Stimulated activated CD8-positive, alpha-beta memory T cell treated with anti-CD3 and anti-CD28 coated beads, Interleukin-2, amount 100 ng/mL, for 48 hours (primary cell): ENCODE data around the gene ARNT2.

ENCODE experiments used
- DNase-seq, 2 donors: peaks; one replicate each; pipeline ENCODE4 v3.0.0-alpha.2; 2020; ENCODE audit warnings: low read depth in 2 of 2

The ARNT2 gene

DNA sequence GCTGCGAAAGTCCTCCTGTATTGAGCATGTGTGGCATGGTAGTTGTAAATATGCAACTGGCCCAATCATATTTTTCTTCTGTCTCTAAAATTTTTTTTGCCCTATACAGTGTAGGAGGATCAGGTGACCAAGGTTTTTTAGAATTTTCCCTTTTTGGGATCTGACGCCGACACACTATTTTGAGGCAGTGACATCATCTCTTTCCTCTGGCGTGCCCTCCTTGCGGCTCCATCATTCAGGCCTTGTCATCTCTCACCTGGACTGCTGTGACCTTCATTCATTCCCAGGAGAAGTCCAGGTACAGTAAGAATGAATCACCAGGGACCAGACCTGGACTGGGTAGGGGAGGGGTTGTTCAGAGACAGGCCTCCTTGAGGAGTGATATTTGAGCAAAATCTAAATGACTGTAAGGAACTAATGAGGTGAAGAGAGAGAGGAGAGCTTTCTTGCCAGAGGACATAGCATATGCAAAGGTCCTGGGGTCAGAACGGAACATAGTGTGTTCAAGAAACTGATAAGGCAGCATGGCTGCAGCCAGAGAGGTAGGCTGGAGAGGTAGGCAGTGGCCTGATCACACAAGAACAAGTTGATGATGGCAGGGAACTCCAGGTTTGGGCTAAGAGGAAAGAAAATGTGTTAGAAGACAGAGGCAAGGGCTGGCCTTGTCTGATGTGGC is 38.7 kb downstream of the ARNT2 start:
- DNase-seq: no peak

GRCh38 chr15:80444680-80445251 is 40.6 kb downstream of the ARNT2 start:
- DNase-seq: no peak

GRCh38 chr15:80445300-80446041 is 41.3 kb downstream of the ARNT2 start:
- DNase-seq: no peak

DNA sequence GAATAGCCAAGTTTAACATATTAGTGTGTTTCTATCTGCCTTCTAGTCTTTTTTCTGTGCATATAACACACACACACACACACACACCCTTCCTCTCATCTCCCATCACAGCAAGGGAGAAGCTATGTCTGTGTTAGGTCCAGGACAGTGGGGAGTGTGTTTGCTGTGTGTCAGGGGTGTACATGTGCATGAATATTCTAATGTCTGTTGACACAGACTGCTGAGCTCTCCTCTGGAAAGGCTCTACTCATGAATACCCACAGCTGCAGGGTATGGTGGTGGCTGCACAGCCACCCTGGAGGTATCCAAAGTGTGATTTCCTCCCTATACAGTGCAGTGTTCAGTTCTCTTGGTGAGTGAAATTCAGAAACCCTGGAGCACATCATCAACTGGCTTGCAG is 42.9 kb downstream of the ARNT2 start:
- no peak for DNase-seq

DNA sequence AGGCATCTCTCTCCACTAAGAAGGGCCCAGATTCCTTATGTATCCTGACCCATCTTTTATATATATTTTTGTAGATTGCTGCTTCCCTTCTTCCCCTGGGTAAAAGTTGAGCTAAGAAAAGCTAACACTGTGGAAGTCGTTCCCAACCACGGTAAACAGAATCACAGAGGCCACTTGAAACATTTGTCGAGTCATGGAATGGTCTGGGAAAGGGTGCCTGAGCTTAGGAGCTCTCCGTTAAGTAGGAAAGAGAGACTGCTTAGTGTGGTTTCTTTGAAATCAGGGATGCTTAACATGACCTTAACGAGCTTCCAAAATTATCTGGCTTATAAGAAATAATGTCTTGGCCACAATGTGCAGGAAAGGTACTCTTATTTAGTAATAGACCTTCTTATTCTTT is 45.6 kb downstream of the ARNT2 start:
- DNase-seq: no peak

DNA sequence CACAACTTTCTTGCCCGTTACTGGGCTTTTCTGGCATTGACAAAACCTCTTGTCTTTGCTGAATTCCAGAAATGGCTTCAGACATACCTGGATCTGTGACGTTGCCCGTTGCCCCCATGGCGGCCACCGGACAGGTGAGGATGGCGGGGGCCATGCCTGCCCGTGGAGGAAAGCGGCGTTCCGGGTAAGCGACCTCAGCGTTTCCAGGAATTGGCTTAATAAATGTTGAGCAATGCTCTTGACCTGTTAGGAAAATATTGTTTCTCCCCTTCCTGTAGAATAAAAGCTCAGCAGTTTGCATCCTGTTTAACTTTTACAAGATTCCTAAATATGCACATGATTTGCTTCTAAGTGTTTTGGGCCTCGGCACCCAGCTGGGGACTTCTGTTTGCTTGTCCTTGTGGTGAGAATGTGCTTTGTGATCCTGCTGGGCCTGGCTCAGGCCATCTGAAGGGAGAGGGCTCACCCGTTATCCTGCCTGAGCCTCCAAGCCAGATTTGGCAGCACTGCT is 46.7 kb downstream of the ARNT2 start:
- no peak for DNase-seq

DNA sequence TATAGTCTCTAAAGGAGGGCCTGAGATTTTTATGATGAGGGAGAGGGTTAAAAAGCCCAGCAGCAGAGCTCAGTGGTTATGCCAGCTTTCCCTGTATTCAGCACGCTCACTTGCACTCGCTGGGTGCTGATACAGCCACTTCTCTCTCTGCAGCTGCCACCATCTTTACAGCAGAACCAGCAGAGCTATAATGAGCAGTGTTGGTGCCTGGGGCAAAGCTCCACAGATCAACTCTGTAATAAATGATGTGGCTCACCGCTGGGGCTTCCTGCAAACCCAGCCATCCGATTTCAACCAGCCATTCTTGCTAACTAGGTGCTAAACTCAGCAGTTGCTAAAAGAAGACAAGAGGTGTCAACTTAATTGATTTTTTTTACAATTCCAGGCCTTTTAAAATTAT is 48.0 kb downstream of the ARNT2 start:
- DNase-seq: no peak

DNA sequence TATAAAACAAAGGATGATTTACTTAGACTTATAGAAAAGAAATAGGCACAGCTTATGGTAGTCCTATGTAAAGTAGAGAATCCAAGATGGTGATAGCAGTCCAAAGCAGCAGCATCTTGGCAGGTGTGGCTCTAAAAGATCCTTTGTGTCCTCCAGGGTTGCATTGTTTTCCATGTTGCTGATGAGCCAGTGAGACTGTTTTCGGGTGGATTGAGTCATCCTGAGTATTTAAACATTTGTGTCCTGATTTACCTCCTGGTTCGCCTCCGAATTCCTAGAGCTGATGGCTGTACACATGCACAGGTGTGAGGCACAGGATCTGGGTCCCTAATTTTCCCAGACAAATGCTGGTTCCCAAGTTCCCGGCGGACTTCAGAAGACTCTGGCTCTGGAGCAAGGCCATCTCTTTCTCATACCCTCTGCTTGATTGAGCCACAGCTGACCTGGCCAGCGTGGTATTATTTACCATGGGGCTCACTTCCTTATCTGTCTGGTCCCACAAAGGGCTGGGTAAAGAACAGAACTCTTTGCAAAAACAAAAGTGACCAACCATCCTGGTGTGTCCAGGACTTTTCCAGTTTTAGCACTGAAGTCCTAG is 51.0 kb downstream of the ARNT2 start:
- no peak for DNase-seq

GRCh38 chr15:80455668-80456442 is 51.7 kb downstream of the ARNT2 start:
- peak; percentile 6 to 16 for DNase-seq

DNA sequence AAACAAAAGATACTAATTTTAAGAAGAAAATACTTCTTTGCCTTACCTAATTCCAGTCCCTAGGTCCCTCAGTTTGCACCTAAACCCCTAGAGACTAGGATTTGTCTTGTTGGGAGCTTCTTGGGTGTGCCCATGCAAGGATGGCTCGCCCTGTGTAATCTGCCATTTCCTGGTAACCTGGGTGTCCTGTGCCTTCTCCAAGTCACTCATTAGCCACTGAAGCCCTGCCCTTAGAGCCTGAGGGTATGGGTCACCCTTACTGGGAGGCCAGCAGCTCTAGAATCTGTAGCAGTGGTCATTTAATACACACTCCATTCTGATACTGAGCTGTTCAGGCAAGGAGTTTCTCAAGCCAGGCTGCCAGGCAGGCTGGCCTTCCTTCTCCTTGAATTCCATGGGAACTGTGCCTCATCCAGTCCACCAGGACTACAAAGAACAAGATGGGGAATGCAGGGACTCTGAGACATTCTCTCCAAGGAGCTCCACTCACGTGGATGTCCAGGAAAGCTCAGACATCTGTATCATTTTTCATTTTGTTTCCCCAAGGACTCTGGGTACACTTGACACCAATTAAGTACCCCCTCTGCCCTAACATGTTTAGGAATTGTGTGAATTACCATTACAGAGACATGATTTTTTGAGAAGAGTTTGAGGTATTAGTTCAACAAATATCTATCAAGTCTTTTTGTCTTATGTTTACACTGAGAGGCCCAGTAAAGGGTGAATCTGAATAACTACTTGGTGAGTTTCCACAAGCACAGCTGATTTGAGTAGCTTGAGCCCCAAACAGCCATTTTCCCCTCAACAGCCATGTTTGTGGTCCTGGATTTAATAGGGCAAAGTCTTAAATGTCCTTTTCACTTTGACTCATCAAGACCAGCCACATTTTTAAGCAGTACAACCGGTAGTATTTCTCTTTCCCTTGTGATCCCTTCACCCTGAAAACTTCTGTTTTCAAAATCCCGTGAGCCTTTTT is 52.6 kb downstream of the ARNT2 start:
- DNase-seq: no peak

GRCh38 chr15:80457896-80458295 is 53.7 kb downstream of the ARNT2 start:
- DNase-seq: no peak

GRCh38 chr15:80458580-80458979 is 54.4 kb downstream of the ARNT2 start:
- no peak for DNase-seq

DNA sequence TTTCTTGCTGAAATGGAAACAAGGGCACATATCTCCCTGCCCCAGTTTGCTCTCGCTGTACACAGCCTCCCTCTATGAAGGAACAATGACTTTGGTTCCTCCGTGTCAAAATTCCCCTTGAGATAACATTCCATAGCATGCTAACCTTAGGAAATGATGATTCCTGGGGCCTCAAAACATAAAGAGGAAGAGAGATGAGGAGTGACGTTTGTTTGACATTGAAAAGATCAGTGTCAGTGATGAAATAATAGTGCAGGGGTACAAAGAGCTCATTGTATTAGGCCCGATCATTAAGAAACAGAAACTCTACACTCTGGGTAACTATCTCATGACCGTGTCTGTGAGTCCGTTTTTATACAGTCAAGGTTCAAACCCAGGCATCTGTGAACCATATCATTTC is 55.2 kb downstream of the ARNT2 start:
- no peak for DNase-seq

DNA sequence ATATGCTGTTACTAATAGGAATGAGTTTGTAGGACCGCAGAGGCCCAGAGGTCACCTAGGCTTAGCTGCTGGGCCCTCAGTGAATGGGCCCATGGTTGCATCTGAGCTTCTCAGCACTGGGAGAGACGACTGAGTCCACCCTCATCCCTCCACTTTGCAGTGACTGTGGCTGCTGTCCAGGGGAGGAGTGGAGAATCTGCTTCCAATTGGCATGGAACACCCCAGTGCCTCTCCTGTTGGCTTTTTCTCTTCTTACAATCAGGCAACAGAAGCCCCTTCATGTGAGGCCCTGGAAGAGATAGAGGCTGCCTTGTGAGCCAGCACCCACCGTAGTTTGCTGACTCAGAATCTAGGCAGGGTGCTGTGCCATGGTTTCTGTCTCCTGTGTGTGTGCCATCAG is 55.6 kb downstream of the ARNT2 start:
- no peak for DNase-seq

DNA sequence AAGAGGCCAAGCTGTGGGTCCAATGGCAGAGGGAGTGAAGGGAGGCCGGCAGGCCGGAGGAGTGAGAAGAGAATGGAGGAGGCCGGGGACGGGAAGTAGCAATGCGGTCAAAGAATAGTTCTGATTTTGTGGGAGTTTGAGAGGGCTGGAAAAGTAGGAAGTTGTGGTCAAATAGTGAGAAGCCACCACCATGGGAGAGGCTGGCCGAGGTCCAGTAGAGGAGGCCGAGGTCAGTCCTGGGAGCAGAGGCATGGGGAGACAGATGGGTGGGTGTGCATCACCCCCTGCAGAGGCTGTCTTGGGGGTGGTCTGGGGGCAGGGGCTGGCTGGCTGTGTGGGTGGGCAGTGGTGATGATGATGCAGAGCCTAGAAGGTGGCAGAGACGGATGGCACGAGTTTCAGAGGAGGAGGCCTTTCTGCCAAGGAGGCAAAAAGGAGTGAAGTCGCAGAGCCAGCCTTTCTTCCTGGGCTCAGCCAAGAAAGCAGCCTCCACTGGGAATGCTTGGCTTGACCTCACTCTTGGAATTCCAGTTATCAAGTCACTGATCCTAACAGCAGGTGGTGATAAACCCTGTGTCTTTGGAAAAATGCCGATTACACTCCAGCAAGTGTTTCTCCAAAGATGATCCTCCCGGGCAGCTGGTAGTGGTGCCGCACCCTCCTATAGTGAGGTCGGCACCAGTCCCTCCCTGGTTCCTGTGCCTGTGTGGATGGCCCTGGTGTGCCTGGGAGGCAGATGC is 57.3 kb downstream of the ARNT2 start:
- no peak for DNase-seq

GRCh38 chr15:80462111-80462510 is 57.9 kb downstream of the ARNT2 start:
- DNase-seq: no peak

GRCh38 chr15:80462836-80463512 is 58.8 kb downstream of the ARNT2 start:
- DNase-seq: no peak

- no peak for DNase-seq
Measured at GRCh38 chr15:80464951-80465625, 60.9 kb downstream of the ARNT2 start.

GRCh38 chr15:80465626-80466005 is 61.4 kb downstream of the ARNT2 start:
- DNase-seq: no peak
